ENCODE data around the gene DOK3.

Gene DOK3

GRCh38 chr5:177496727-177497291 lies 12.8 kb downstream of the DOK3 start:
- H3K4me1 ChIP-seq (ENCODE audit: control insufficient read depth, insufficient read depth, low read length), result peaks cover 15% of the 10 kb centered on the region
- H3K4me3 ChIP-seq (ENCODE audit: low read length), result peak overlapping the region; percentile 53; the same call in 1 of the 2 replicates
- H3K27ac ChIP-seq (ENCODE audit: low read length), result no peak overlapping the region
- no peak for DNase-seq (ENCODE audit: low read depth, low spot score)
- peaks cover 2% of the 10 kb centered on the region; the same call in 1 of the 2 replicates for H3K36me3 ChIP-seq (ENCODE audit: control insufficient read depth, insufficient read depth, low read length)
- no CpG with 5 or more reads among the region's 29 CpGs for WGBS (ENCODE audit: insufficient coverage, insufficient read length)
- H3K27me3 ChIP-seq (ENCODE audit: control insufficient read depth, insufficient read depth, low read length), result no peaks in the 10 kb centered on the region; the same call in 1 of the 2 replicates
- H3K9me3 ChIP-seq (ENCODE audit: control insufficient read depth, insufficient read depth, low read length), result no peaks in the 10 kb centered on the region

GRCh38 chr5:177496070-177496726 lies 13.4 kb downstream of the DOK3 start:
- WGBS (ENCODE audit: insufficient coverage, insufficient read length), result no CpG with 5 or more reads among the region's 12 CpGs
- H3K4me1 ChIP-seq (ENCODE audit: control insufficient read depth, insufficient read depth, low read length), result peaks cover 13% of the 10 kb centered on the region
- H3K36me3 ChIP-seq (ENCODE audit: control insufficient read depth, insufficient read depth, low read length), result peaks cover 4% of the 10 kb centered on the region; the same call in 1 of the 2 replicates
- H3K27ac ChIP-seq (ENCODE audit: low read length), result no peak overlapping the region
- no peak for DNase-seq (ENCODE audit: low read depth, low spot score)
- peak overlapping the region; percentile 53; the same call in 1 of the 2 replicates for H3K4me3 ChIP-seq (ENCODE audit: low read length)
- H3K9me3 ChIP-seq (ENCODE audit: control insufficient read depth, insufficient read depth, low read length), result no peaks in the 10 kb centered on the region
- H3K27me3 ChIP-seq (ENCODE audit: control insufficient read depth, insufficient read depth, low read length), result no peaks in the 10 kb centered on the region; the same call in 1 of the 2 replicates

GRCh38 chr5:177495243-177496060 lies 14.2 kb downstream of the DOK3 start:
- Histone ChIP-seq H3K4me3 (ENCODE audit: low read length) (no peak overlapping the region), H3K27ac (ENCODE audit: low read length) (no peak overlapping the region), H3K27me3 (ENCODE audit: control insufficient read depth, insufficient read depth, low read length) (no peaks in the 10 kb centered on the region; the same call in 1 of the 2 replicates), H3K9me3 (ENCODE audit: control insufficient read depth, insufficient read depth, low read length) (no peaks in the 10 kb centered on the region), H3K36me3 (ENCODE audit: control insufficient read depth, insufficient read depth, low read length) (peaks cover 11% of the 10 kb centered on the region), H3K4me1 (ENCODE audit: control insufficient read depth, insufficient read depth, low read length) (peaks cover 12% of the 10 kb centered on the region)
- WGBS (ENCODE audit: insufficient coverage, insufficient read length), result no CpG with 5 or more reads among the region's 14 CpGs
- no peak for DNase-seq (ENCODE audit: low read depth, low spot score)

DNA sequence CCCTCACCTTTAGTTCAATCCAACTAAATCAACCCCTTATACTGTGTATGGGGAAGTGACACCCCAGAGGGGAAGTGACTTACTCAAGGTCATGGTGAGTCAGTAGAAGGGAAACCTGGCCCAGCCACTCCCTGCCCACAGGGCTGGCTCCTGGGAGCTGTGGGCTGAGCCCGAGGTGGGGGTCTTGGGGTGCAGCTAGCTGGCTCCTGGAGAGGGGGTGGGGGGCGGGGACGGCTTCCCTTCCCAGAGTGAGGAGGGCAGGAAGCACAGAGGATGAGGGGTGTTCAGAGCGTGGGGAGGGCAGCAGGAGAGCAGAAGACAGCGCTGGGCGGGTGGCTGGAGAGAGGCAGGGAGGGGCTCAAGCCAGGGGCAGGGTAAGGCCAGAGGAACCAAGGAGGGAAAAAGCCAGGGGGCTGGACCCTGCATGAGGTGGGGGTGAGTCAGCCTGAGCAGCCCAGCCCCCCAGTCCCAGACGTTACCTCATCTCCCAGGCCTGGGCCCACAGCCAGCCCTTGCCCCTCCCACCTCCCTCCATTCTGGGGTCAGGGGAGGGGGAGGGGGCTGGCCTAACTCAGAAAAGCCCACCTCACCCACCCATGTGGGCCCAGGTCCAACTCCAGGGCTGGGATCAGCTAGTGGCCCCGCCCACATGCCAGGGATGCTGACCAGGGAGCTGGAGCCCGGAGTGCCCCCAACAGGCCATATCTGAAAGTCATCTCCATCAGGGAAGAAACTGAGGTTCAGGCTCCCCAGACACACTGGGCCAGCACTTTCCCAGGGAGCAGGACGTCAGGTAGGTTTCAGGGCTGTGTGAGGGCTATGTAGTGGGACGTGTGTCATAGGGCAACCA lies 15.1 kb downstream of the DOK3 start:
- no peak for DNase-seq (ENCODE audit: low read depth, low spot score)
- Histone ChIP-seq H3K4me3 (ENCODE audit: low read length) (no peak overlapping the region), H3K9me3 (ENCODE audit: control insufficient read depth, insufficient read depth, low read length) (no peaks in the 10 kb centered on the region), H3K27me3 (ENCODE audit: control insufficient read depth, insufficient read depth, low read length) (no peaks in the 10 kb centered on the region; the same call in 1 of the 2 replicates), H3K36me3 (ENCODE audit: control insufficient read depth, insufficient read depth, low read length) (peaks cover 20% of the 10 kb centered on the region), H3K4me1 (ENCODE audit: control insufficient read depth, insufficient read depth, low read length) (peaks cover 12% of the 10 kb centered on the region), H3K27ac (ENCODE audit: low read length) (no peak overlapping the region)
- no CpG with 5 or more reads among the region's 11 CpGs for WGBS (ENCODE audit: insufficient coverage, insufficient read length)

DNA sequence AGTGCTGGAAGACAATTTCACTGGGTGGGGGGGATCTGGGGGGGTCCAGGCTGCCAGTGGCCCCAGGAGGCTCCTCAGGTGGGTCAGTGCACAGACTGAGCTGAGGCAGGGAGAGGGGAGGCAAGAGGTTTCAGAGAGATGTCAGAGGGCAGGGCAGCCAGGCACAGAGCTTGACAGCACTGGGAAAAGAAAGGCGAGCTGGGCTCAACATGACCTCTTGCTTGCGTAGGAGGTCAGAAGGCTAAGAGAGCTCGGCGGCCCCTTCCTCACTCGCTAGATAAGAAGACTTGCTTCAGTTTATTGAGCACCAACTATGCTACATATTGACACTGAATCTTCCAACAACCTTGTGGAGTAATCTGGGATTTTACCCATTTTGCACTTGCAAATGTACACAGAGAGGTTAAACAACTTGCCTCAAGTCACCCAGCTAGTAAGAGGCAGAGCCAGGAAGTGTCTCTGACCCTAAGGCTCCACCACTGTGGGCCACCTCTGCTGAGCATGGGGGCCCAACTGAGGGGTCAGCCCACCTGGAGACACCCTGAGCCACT lies 15.8 kb downstream of the DOK3 start:
- Histone ChIP-seq H3K9me3 (ENCODE audit: control insufficient read depth, insufficient read depth, low read length) (no peaks in the 10 kb centered on the region), H3K27me3 (ENCODE audit: control insufficient read depth, insufficient read depth, low read length) (no peaks in the 10 kb centered on the region; the same call in 1 of the 2 replicates), H3K36me3 (ENCODE audit: control insufficient read depth, insufficient read depth, low read length) (peaks cover 25% of the 10 kb centered on the region), H3K4me1 (ENCODE audit: control insufficient read depth, insufficient read depth, low read length) (peaks cover 12% of the 10 kb centered on the region), H3K27ac (ENCODE audit: low read length) (no peak overlapping the region), H3K4me3 (ENCODE audit: low read length) (no peak overlapping the region)
- DNase-seq (ENCODE audit: low read depth, low spot score), result no peak
- no CpG with 5 or more reads among the region's 5 CpGs for WGBS (ENCODE audit: insufficient coverage, insufficient read length)

- no peak overlapping the region for H3K27ac ChIP-seq (ENCODE audit: low read length)
- H3K4me3 ChIP-seq (ENCODE audit: low read length), result no peak overlapping the region
- H3K36me3 ChIP-seq (ENCODE audit: control insufficient read depth, insufficient read depth, low read length), result peaks cover 29% of the 10 kb centered on the region
- peaks cover 11% of the 10 kb centered on the region for H3K4me1 ChIP-seq (ENCODE audit: control insufficient read depth, insufficient read depth, low read length)
- no peak for DNase-seq (ENCODE audit: low read depth, low spot score)
- no peaks in the 10 kb centered on the region for H3K27me3 ChIP-seq (ENCODE audit: control insufficient read depth, insufficient read depth, low read length)
- no peaks in the 10 kb centered on the region for H3K9me3 ChIP-seq (ENCODE audit: control insufficient read depth, insufficient read depth, low read length)
- WGBS (ENCODE audit: insufficient coverage, insufficient read length), result no CpG with 5 or more reads among the region's 7 CpGs
Measured at GRCh38 chr5:177492841-177493240, 16.8 kb downstream of the DOK3 start.

GRCh38 chr5:177491983-177492746 lies 17.5 kb downstream of the DOK3 start:
- Histone ChIP-seq H3K27me3 (ENCODE audit: control insufficient read depth, insufficient read depth, low read length) (no peaks in the 10 kb centered on the region), H3K9me3 (ENCODE audit: control insufficient read depth, insufficient read depth, low read length) (no peaks in the 10 kb centered on the region), H3K4me3 (ENCODE audit: low read length) (no peak overlapping the region), H3K4me1 (ENCODE audit: control insufficient read depth, insufficient read depth, low read length) (peaks cover 11% of the 10 kb centered on the region), H3K36me3 (ENCODE audit: control insufficient read depth, insufficient read depth, low read length) (peaks cover 36% of the 10 kb centered on the region), H3K27ac (ENCODE audit: low read length) (no peak overlapping the region)
- no peak for DNase-seq (ENCODE audit: low read depth, low spot score)
- no CpG with 5 or more reads among the region's 54 CpGs for WGBS (ENCODE audit: insufficient coverage, insufficient read length)

GRCh38 chr5:177491429-177491945 lies 18.1 kb downstream of the DOK3 start:
- H3K27ac ChIP-seq (ENCODE audit: low read length), result no peak overlapping the region
- H3K4me1 ChIP-seq (ENCODE audit: control insufficient read depth, insufficient read depth, low read length), result peaks cover 11% of the 10 kb centered on the region
- DNase-seq (ENCODE audit: low read depth, low spot score), result no peak
- H3K4me3 ChIP-seq (ENCODE audit: low read length), result no peak overlapping the region
- no CpG with 5 or more reads among the region's 43 CpGs for WGBS (ENCODE audit: insufficient coverage, insufficient read length)
- H3K9me3 ChIP-seq (ENCODE audit: control insufficient read depth, insufficient read depth, low read length), result no peaks in the 10 kb centered on the region
- H3K36me3 ChIP-seq (ENCODE audit: control insufficient read depth, insufficient read depth, low read length), result peaks cover 38% of the 10 kb centered on the region
- H3K27me3 ChIP-seq (ENCODE audit: control insufficient read depth, insufficient read depth, low read length), result no peaks in the 10 kb centered on the region

DNA sequence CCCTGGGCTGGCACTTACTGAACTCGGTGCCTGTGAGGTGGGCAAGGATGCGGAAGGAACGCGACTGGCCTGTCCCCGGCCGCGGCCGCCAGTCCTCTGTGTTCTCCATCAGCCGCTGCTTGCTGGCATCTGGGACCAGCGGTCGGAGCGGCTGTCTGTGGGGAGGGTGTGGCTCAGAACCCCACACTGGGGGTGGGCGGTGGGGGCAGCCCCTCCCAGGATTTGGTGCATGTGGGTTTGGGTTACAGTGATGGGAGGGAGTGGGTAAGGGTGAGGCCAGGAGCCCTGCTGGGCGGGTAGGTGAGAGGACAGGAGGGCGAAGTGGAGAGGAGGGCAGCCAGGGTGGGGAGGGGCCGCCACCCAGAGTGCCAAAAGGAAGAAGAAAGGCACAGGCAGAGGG lies 18.6 kb downstream of the DOK3 start:
- WGBS (ENCODE audit: insufficient coverage, insufficient read length), result no CpG with 5 or more reads among the region's 16 CpGs
- no peak overlapping the region for H3K27ac ChIP-seq (ENCODE audit: low read length)

More for the DNA sequence above, 18.6 kb downstream of the DOK3 start:
- DNase-seq (ENCODE audit: low read depth, low spot score), result no peak
- Histone ChIP-seq H3K27me3 (ENCODE audit: control insufficient read depth, insufficient read depth, low read length) (no peaks in the 10 kb centered on the region), H3K36me3 (ENCODE audit: control insufficient read depth, insufficient read depth, low read length) (peaks cover 38% of the 10 kb centered on the region), H3K4me1 (ENCODE audit: control insufficient read depth, insufficient read depth, low read length) (peaks cover 11% of the 10 kb centered on the region), H3K4me3 (ENCODE audit: low read length) (no peak overlapping the region), H3K9me3 (ENCODE audit: control insufficient read depth, insufficient read depth, low read length) (no peaks in the 10 kb centered on the region)
